Adrenal gland (tissue), 5 donors: Measurements from ENCODE around the gene PGR.

Source experiments
- POLR2A ChIP-seq, 2 donors: fragments of 450-650 bp; IDR thresholded peaks; one replicate each; pipeline ENCODE4 v1.6.1; 2017; ENCODE audit warnings: antibody characterized with exemption in 2 of 2, mild to moderate bottlenecking in 2 of 2, moderate library complexity in 1 of 2
- TF ChIP-seq, protein P1 (sequence below), 6 experiments: fragments of 450-650 bp in 4 of 6; fragments of 200-600 bp in 2 of 6; sonication (generic) in 1 of 6; IDR thresholded peaks; 1 replicate in 5 of 6; 2 replicates in 1 of 6; pipeline versions ENCODE4 v1.5.1 to v1.8.0; 2016 to 2021; ENCODE audit warnings: antibody characterized with exemption in 6 of 6, mild to moderate bottlenecking in 2 of 6, moderate library complexity in 1 of 6
- donor health status: DM: no; HTN: no; CAD: no.

DNA sequence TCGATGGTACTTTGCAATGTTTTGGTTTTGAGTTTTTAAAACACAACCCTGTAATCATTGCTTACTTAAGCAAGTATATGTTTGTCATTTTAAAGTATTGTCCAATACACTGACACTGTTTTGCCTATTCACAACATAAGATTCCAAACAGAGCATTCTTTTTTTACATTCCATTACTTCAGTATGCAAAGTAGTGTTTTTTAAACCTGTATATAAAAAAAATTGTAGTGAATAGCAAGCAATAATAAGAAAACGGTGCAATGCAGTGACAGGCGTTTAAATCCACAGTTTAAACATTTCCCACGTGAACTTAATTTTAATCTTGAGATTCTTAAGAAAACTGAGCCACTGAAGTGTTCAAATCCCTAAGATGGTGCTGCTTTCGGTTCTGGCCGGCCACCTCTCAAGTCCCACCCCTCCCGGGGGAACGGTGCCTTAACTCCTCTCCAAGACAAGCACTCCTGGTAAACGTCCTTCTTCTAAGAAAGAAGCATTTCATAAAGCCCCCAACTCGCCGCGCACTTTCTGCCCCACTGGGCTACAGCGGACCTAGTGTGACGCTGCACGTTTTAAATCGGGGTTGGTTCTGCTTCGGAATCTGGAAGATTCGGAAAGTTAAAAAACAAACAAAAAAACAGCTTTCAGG, 2.9 kb downstream of the PGR start:
- TF ChIP-seq, protein P1, sequence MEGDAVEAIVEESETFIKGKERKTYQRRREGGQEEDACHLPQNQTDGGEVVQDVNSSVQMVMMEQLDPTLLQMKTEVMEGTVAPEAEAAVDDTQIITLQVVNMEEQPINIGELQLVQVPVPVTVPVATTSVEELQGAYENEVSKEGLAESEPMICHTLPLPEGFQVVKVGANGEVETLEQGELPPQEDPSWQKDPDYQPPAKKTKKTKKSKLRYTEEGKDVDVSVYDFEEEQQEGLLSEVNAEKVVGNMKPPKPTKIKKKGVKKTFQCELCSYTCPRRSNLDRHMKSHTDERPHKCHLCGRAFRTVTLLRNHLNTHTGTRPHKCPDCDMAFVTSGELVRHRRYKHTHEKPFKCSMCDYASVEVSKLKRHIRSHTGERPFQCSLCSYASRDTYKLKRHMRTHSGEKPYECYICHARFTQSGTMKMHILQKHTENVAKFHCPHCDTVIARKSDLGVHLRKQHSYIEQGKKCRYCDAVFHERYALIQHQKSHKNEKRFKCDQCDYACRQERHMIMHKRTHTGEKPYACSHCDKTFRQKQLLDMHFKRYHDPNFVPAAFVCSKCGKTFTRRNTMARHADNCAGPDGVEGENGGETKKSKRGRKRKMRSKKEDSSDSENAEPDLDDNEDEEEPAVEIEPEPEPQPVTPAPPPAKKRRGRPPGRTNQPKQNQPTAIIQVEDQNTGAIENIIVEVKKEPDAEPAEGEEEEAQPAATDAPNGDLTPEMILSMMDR (IDR thresholded peaks at IDR 0.05) = no peak
- no peak for TF ChIP-seq POLR2A (IDR thresholded peaks at IDR 0.05)
